SK-N-SH (cell line): Measurements from ENCODE around the gene SP4.

Experiments used
- FOXM1 ChIP-seq: IDR thresholded peaks from 2 replicates; pipeline ENCODE4 v1.4.0; 2012; ENCODE audit warnings: low read depth, mild to moderate bottlenecking
- GABPA ChIP-seq: IDR thresholded peaks from 2 replicates; pipeline ENCODE4 v1.4.0; 2012; ENCODE audit warnings: low read depth, mild to moderate bottlenecking
- JUND ChIP-seq: IDR thresholded peaks from 2 replicates; pipeline ENCODE4 v1.4.0; 2012
- TCF12 ChIP-seq: IDR thresholded peaks from 2 replicates; pipeline ENCODE4 v1.4.0; 2012
- TEAD4 ChIP-seq: IDR thresholded peaks from 2 replicates; pipeline ENCODE4 v1.4.0; 2012; ENCODE audit warnings: mild to moderate bottlenecking, borderline replicate concordance; ENCODE audit not compliant: insufficient read depth
- TF ChIP-seq, protein P1 (sequence below): fragments of 200-600 bp; sonication (generic); IDR thresholded peaks from 2 replicates; pipeline ENCODE4 v1.6.1; 2017; ENCODE audit warnings: antibody characterized with exemption, mild to moderate bottlenecking, moderate library complexity
- TF ChIP-seq, protein P2 (sequence below): IDR thresholded peaks from 2 replicates; pipeline ENCODE4 v1.6.1; 2012; ENCODE audit warnings: mild to moderate bottlenecking, low read depth, low read length, moderate library complexity

DNA sequence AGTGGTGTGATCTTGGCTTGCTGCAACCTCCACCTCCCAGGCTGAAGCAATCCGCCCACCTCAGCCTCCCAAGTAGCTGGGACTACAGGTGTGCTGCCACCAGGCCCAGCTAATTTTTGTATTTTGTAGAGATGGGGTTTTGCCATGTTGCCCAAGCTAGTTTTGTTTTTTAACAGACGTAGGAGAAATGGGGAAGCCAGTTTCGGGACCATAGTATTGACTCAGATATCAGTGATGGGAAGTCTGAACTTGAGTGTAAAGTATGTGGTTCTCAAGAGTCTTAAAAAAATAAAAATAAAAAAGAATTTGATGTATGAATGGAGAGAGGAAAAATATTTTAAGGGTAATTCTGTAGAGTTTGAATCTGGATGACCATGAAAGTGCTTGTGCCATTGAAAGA, 34.2 kb downstream of the SP4 start:
- TF ChIP-seq GABPA (no peak), TEAD4 (no peak), FOXM1 (no peak), TCF12 (no peak), JUND (no peak)
- TF ChIP-seq, protein P1, sequence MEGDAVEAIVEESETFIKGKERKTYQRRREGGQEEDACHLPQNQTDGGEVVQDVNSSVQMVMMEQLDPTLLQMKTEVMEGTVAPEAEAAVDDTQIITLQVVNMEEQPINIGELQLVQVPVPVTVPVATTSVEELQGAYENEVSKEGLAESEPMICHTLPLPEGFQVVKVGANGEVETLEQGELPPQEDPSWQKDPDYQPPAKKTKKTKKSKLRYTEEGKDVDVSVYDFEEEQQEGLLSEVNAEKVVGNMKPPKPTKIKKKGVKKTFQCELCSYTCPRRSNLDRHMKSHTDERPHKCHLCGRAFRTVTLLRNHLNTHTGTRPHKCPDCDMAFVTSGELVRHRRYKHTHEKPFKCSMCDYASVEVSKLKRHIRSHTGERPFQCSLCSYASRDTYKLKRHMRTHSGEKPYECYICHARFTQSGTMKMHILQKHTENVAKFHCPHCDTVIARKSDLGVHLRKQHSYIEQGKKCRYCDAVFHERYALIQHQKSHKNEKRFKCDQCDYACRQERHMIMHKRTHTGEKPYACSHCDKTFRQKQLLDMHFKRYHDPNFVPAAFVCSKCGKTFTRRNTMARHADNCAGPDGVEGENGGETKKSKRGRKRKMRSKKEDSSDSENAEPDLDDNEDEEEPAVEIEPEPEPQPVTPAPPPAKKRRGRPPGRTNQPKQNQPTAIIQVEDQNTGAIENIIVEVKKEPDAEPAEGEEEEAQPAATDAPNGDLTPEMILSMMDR, result no peak
- TF ChIP-seq, protein P2, sequence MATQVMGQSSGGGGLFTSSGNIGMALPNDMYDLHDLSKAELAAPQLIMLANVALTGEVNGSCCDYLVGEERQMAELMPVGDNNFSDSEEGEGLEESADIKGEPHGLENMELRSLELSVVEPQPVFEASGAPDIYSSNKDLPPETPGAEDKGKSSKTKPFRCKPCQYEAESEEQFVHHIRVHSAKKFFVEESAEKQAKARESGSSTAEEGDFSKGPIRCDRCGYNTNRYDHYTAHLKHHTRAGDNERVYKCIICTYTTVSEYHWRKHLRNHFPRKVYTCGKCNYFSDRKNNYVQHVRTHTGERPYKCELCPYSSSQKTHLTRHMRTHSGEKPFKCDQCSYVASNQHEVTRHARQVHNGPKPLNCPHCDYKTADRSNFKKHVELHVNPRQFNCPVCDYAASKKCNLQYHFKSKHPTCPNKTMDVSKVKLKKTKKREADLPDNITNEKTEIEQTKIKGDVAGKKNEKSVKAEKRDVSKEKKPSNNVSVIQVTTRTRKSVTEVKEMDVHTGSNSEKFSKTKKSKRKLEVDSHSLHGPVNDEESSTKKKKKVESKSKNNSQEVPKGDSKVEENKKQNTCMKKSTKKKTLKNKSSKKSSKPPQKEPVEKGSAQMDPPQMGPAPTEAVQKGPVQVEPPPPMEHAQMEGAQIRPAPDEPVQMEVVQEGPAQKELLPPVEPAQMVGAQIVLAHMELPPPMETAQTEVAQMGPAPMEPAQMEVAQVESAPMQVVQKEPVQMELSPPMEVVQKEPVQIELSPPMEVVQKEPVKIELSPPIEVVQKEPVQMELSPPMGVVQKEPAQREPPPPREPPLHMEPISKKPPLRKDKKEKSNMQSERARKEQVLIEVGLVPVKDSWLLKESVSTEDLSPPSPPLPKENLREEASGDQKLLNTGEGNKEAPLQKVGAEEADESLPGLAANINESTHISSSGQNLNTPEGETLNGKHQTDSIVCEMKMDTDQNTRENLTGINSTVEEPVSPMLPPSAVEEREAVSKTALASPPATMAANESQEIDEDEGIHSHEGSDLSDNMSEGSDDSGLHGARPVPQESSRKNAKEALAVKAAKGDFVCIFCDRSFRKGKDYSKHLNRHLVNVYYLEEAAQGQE, result no peak
